HCT116 (cell line): ENCODE data around the gene CDC42EP4. TPM values are rescaled to one million over a fixed set of nuclear protein-coding genes. Genes with fewer than 3 reads are reported as not detected.
"Not testable (repeated sequence)": the region's sequence is repeated elsewhere in the genome, so short reads cannot be mapped to it uniquely, and the experiment has no call there.

ENCODE experiments used
- ATAC-seq: fragments of 200-7000 bp; cut with Tn5 transposase; 2 replicates; pipeline ENCODE4 v1.9.1; 2020; ENCODE audit warnings: mild to moderate bottlenecking, moderate library complexity
- BruUV-seq: library from RNA; stranded (reverse); fragments of 400-500 nt; replicated peaks from 2 replicates; lab custom pipeline; 2021; lab: Mats Ljungman, UMichigan
- CTCF ChIA-PET: fragments of 300-600 bp; sonication (Branson Sonifier 250); formaldehyde crosslinking; loops from one replicate; lab custom pipeline; 2021; ENCODE audit warnings: antibody characterized with exemption; lab: Charles Lee
- POLR2A ChIA-PET: fragments of 300-600, 350-600 bp; sonication (Branson Sonifier 250); formaldehyde crosslinking; loops from one replicate; lab custom pipeline; 2021; ENCODE audit warnings: antibody characterized with exemption; lab: Charles Lee
- RAD21 ChIA-PET, 2 experiments: fragments of 300-600 bp; sonication (Branson Sonifier 250); formaldehyde crosslinking; loops; one replicate each; lab custom pipeline; 2023; ENCODE audit warnings: low total read pairs in 2 of 2; ENCODE audit not compliant: uncharacterized antibody in 2 of 2, unreplicated experiment in 2 of 2, low non-redundant PET in 1 of 2; lab: Charles Lee
- DNase-seq: peaks from one replicate; pipeline ENCODE4 v3.0.0-alpha.2; 2010; ENCODE audit warnings: low read depth, low spot score
- H2AFZ ChIP-seq: fragments of 200-600 bp; shearing (Covaris generic), sonication (generic); 2 replicates; pipeline ENCODE4 v1.6.1; 2017; ENCODE audit warnings: low read depth, mixed run types, mixed read lengths, antibody characterized with exemption, low read length; ENCODE audit not compliant: poor library complexity, severe bottlenecking
- H3K27ac ChIP-seq: 2 replicates; pipeline ENCODE4 v1.5.1; 2012; ENCODE audit warnings: low read depth, low read length
- H3K27me3 ChIP-seq: fragments of 200-600 bp; sonication (generic); 2 replicates; pipeline ENCODE4 v1.6.1; 2016; ENCODE audit warnings: mixed run types, low read length, mixed read lengths; ENCODE audit not compliant: insufficient read depth
- H3K36me3 ChIP-seq, 2 experiments: fragments of 200-500 bp in 1 of 2; fragments of 200-600 bp in 1 of 2; sonication (Bioruptor generic) in 1 of 2; sonication (generic) in 1 of 2; 2 replicates each; pipeline versions ENCODE4 v1.5.1 to v1.6.1; 2014 to 2016; ENCODE audit warnings: low read length in 2 of 2, inconsistent platforms in 1 of 2, mixed read lengths in 1 of 2, mixed run types in 1 of 2; ENCODE audit not compliant: insufficient read depth in 2 of 2, control insufficient read depth in 1 of 2
- H3K4me1 ChIP-seq, 2 experiments: fragments of 200-600 bp in 1 of 2; sonication (generic) in 1 of 2; 2 replicates each; pipeline versions ENCODE4 v1.5.1 to v1.6.1; 2012 to 2017; ENCODE audit warnings: low read length in 2 of 2, inconsistent platforms in 1 of 2, mild to moderate bottlenecking in 1 of 2, mixed read lengths in 1 of 2, mixed run types in 1 of 2, moderate library complexity in 1 of 2; ENCODE audit not compliant: insufficient read depth in 2 of 2, control insufficient read depth in 1 of 2
- H3K4me2 ChIP-seq: fragments of 200-600 bp; sonication (generic); 2 replicates; pipeline ENCODE4 v1.6.1; 2017; ENCODE audit warnings: mixed run types, low read length, mixed read lengths
- H3K4me3 ChIP-seq, 2 experiments: fragments of 200-600 bp in 1 of 2; sonication (generic) in 1 of 2; replicated peaks in 1 of 2; 2 replicates each; pipeline ENCODE4 v1.5.1; 2011 to 2016; ENCODE audit warnings: low read length in 2 of 2, control low read depth in 1 of 2, low read depth in 1 of 2, mild to moderate bottlenecking in 1 of 2, mixed read lengths in 1 of 2, mixed run types in 1 of 2
- H3K79me2 ChIP-seq: fragments of 200-600 bp; sonication (generic); 2 replicates; pipeline ENCODE4 v1.6.1; 2017; ENCODE audit warnings: mild to moderate bottlenecking, mixed run types, low read length, moderate library complexity, mixed read lengths; ENCODE audit not compliant: insufficient read depth
- H3K9ac ChIP-seq: fragments of 200-600 bp; sonication (generic); 2 replicates; pipeline ENCODE4 v1.6.1; 2016; ENCODE audit warnings: low read length, mixed read lengths
- H3K9me2 ChIP-seq: fragments of 200-600 bp; sonication (generic), shearing (Covaris generic); 2 replicates; pipeline ENCODE4 v1.6.1; 2017; ENCODE audit warnings: mixed run types, mild to moderate bottlenecking, moderate library complexity; ENCODE audit not compliant: insufficient read depth
- H3K9me3 ChIP-seq, 2 experiments: fragments of 200-500 bp in 1 of 2; fragments of 200-600 bp in 1 of 2; sonication (Bioruptor generic) in 1 of 2; sonication (generic) in 1 of 2; 2 replicates each; pipeline ENCODE4 v1.6.1; 2014 to 2017; ENCODE audit warnings: low read length in 2 of 2, mixed read lengths in 2 of 2, inconsistent platforms in 1 of 2, low read depth in 1 of 2, mild to moderate bottlenecking in 1 of 2, mixed run types in 1 of 2, moderate library complexity in 1 of 2; ENCODE audit not compliant: control insufficient read depth in 1 of 2, insufficient read depth in 1 of 2
- H4K20me1 ChIP-seq: fragments of 200-600 bp; sonication (generic), shearing (Covaris generic); 2 replicates; pipeline ENCODE4 v1.6.1; 2017; ENCODE audit warnings: mixed run types, mild to moderate bottlenecking, moderate library complexity; ENCODE audit not compliant: insufficient read depth
- CEBPB ChIP-seq: IDR thresholded peaks from 2 replicates; pipeline ENCODE4 v1.6.1; 2012; ENCODE audit warnings: low read depth
- CTCF ChIP-seq, 3 experiments: fragments of 200-600 bp in 1 of 3; sonication (generic) in 1 of 3; IDR thresholded peaks in 2 of 3; conservative IDR thresholded peaks in 1 of 3; 2 replicates each; pipeline ENCODE4 v1.5.1; 2012 to 2017; ENCODE audit warnings: low read depth in 2 of 3, low read length in 2 of 3, antibody characterized with exemption in 1 of 3, borderline replicate concordance in 1 of 3, control low read depth in 1 of 3, mild to moderate bottlenecking in 1 of 3, mixed read lengths in 1 of 3, mixed run types in 1 of 3, moderate library complexity in 1 of 3; ENCODE audit not compliant: insufficient read depth in 1 of 3
- EZH2phosphoT487 ChIP-seq: fragments of 200-600 bp; IDR thresholded peaks from 2 replicates; pipeline ENCODE4 v1.6.1; 2018; ENCODE audit warnings: antibody characterized with exemption, borderline replicate concordance
- FOSL1 ChIP-seq: IDR thresholded peaks from 2 replicates; pipeline ENCODE4 v1.6.1; 2012; ENCODE audit warnings: low read depth
- JUND ChIP-seq: IDR thresholded peaks from 2 replicates; pipeline ENCODE4 v1.6.1; 2012
- POLR2AphosphoS5 ChIP-seq: IDR thresholded peaks from 2 replicates; pipeline ENCODE4 v1.6.1; 2011; ENCODE audit warnings: mild to moderate bottlenecking, low read depth, low read length, moderate library complexity
- REST ChIP-seq: IDR thresholded peaks from 2 replicates; pipeline ENCODE4 v1.6.1; 2012; ENCODE audit warnings: low read depth
- ZBTB33 ChIP-seq: IDR thresholded peaks from 2 replicates; pipeline ENCODE4 v1.6.1; 2011; ENCODE audit warnings: mild to moderate bottlenecking, low read length, moderate library complexity; ENCODE audit not compliant: insufficient replicate concordance; ENCODE audit errors: extremely low read depth
- ZNF274 ChIP-seq: fragments of 200-500 bp; sonication (Bioruptor generic); IDR thresholded peaks from 2 replicates; pipeline ENCODE4 v1.6.1; 2014; ENCODE audit warnings: mild to moderate bottlenecking, low read depth, low read length, inconsistent platforms
- intact Hi-C: fragments of 100-400 bp; cut with micrococcal nuclease; formaldehyde crosslinking; loops from 2 replicates; pipeline ENCODE4 v1.10.0; 2022
- total RNA-seq: library from RNA; stranded (reverse); gene quantifications from one replicate; pipeline ENCODE4 v1.2.1, GENCODE V29; 2021; ENCODE audit not compliant: unreplicated experiment
- TF ChIP-seq, protein P1 (sequence below): IDR thresholded peaks from 2 replicates; pipeline ENCODE4 v1.6.1; 2012

CDC42EP4 gene
- total RNA-seq, 1 experiment from 2014 or later, result 54.9 TPM

DNA sequence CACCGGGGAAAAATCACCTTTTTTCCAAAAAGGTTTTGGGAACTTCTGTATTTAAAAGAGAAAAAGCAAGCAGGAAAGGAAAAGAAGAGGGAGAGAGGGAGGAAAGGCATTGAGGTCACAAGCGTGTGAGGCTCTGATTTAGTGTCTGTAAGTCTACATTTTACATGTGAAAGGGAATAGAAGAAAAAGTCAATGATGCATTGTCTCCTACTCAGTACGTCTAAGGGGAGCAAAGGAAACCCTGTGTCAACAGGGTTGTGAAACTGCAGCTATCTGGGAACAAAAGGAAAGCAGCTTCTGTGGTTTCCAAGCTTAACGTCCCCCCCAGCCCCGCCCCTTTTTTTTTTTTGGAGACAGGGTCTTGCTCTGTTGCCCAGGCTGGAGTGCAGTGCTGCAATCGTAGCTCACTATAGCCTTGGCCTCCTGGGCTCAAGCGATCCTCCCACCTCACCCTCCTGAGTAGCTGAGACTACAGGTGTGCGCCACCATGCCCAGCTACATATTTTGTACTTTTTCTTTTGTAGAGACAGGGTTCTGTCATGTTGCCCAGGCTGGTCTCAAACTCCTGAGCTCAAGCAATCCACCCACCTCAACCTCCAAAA lies 1.8 kb upstream of the CDC42EP4 start:
- BruUV-seq, result no TSS peak
- RAD21 ChIA-PET, result no interaction called here
- H3K9me3 ChIP-seq, result no peaks in the 10 kb centered on the region
- no peak overlapping the region for H3K27ac ChIP-seq
- intact Hi-C loops, result no loop called here
- peaks cover 21 to 37% of the 10 kb centered on the region in 2 experiments for H3K4me1 ChIP-seq
- peaks cover 28% of the 10 kb centered on the region for H3K79me2 ChIP-seq
- H3K27me3 ChIP-seq, result no peaks in the 10 kb centered on the region
- no peaks in the 10 kb centered on the region for H3K9me2 ChIP-seq
- no peak overlapping the region for H3K4me3 ChIP-seq
- no peak for DNase-seq
- H3K36me3 ChIP-seq, result no peaks in the 10 kb centered on the region
- ATAC-seq, result no peak
- TF ChIP-seq ZBTB33 (no peak), CTCF (IDR thresholded peaks at IDR 0.05 in 2 of 3, conservative IDR thresholded peaks at IDR 0.05 in 1 of 3; ENCODE audit: borderline replicate concordance in 1 of 3, insufficient read depth in 1 of 3, low read depth in 2 of 3, low read length in 2 of 3) (no peak), ZNF274 (no peak), REST (no peak), CEBPB (no peak), EZH2phosphoT487 (no peak), FOSL1 (no peak), JUND (no peak), POLR2AphosphoS5 (no peak)
- TF ChIP-seq, protein P1, sequence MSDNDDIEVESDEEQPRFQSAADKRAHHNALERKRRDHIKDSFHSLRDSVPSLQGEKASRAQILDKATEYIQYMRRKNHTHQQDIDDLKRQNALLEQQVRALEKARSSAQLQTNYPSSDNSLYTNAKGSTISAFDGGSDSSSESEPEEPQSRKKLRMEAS, result no peak
- TF ChIP-seq, all 23 proteins: peak for 0
- CTCF ChIA-PET, result no interaction called here
- no peaks in the 10 kb centered on the region for H4K20me1 ChIP-seq
- POLR2A ChIA-PET, result interaction anchor here (0.6 to 1.7 kb wide), 2 partner anchors 18 to 22 kb away, joined by 4 to 5 read pairs; no protein-coding TSS in a partner anchor
- no peak overlapping the region for H3K4me2 ChIP-seq
- H3K9ac ChIP-seq, result no peak overlapping the region
- no peak overlapping the region for H2AFZ ChIP-seq

DNA sequence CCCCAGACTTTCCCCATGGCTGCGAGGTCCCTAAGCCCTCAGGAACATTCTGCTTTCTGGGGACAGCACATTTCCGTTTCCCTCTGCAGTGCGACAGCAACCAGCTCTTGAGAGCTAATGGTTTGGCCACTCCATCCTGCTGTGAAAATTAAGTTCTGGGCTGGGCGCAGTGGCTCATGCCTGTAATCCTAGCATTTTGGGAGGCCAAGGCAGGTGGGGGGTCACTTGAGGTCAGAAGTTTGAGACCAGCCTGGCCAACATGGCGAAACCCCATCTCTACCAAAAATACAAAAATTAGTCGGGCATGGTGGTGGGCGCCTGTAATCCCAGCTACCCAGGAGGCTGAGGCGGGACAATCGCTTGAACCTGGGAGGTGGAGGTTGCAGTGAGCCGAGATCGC lies 1.1 kb upstream of the CDC42EP4 start:
- H3K27me3 ChIP-seq, BruUV-seq, H3K9me2 ChIP-seq, H3K36me3 ChIP-seq, RAD21 ChIA-PET, H4K20me1 ChIP-seq, H2AFZ ChIP-seq, intact Hi-C loops, ATAC-seq, H3K9me3 ChIP-seq, DNase-seq: not testable (repeated sequence)
- Histone ChIP-seq H3K4me2 (peak overlapping the region; percentile 96), H3K9ac (peak overlapping the region; percentile 96), H3K4me3 (peak overlapping the region in 1 of 2 experiments; percentile 97; a peak in 1 of 4 replicates), H3K79me2 (peaks cover 35% of the 10 kb centered on the region), H3K27ac (peak overlapping the region; percentile 88), H3K4me1 (peaks cover 24 to 44% of the 10 kb centered on the region in 2 experiments)
- ChIA-PET CTCF (interaction anchor here (0.8 to 0.9 kb wide), 2 partner anchors 56 to 58 kb away, joined by 3 to 4 read pairs; no protein-coding TSS in a partner anchor), POLR2A (interaction anchor here (1.4 to 1.7 kb wide), 2 partner anchors 21 to 57 kb away, joined by 3 to 4 read pairs; no protein-coding TSS in a partner anchor)
